HG03045 (cell line): ENCODE measurements around the gene ATXN3L.

Experiments
- ATAC-seq: cut with Tn5 transposase; IDR thresholded peaks from one replicate; pipeline ENCODE4 v1.9.1; 2021; ENCODE audit warnings: mild to moderate bottlenecking, moderate library complexity; ENCODE audit not compliant: unreplicated experiment

Gene ATXN3L

GRCh38 chrX:13319953-13320352 lies at the start of gene ATXN3L:
ATXN3L (minus strand) TSS chrX:13320053; CDS start chrX:13319934, 119 bp downstream.
- no peak for ATAC-seq

DNA sequence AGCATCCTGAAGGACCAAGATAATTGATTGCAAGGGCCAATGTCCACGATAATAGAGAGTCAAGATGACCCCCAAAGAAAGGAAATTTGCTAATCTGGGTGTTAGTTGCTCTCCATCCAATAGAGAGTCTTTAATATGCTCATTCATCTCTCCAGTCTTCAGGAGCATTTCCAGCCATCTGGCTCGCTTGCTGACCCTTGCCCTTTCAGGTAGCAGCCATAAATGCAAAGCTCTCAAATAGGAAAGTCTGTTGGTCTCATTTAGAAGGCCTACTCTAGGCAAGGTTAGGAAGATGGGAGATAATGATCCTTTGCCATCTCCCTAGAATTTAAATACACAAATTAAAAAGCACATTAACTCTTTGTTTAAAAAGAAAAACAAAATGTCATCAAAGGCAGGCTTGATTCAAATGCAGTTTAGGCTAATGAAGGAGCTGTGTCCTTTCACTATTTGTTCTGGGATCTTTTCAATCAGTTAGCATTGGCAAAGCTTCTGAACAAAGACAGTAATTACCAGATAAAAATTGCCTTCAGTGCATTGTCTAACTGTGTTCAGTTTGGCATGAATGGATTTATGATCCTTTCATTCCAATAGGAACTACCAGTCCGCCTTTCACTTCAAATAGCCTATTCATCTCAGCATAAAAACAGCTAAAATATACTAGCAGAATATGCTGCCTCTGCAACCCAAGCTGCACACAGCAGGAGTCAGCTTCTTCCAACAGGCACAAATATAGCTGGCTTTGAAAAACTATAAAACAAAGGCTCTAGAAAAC lies 49.6 kb upstream of the ATXN3L start:
- no peak for ATAC-seq

- ATAC-seq: no peak
These were observed 48.1 kb upstream of the ATXN3L start for GRCh38 chrX:13367950-13368349.

- no peak for ATAC-seq
These were observed 46.8 kb upstream of the ATXN3L start for GRCh38 chrX:13366698-13367097.

DNA sequence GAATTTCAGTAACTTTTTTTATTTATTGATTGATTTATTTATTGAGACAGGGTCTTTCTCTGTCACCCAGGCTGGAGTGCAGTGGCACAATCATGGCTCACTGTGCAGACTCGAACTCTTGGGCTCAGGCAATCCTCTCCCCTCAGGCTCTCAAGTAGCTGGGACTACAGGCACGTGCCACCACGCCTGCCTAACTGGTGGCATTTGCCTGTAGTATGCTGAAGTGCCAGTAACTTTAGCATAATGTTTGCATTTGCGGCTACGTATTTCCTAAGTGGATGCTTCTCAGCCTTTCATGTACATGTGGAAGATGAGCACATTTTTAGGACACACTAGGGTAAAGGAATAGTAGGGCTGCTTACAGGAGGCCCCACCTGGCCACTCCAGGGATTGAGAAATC lies 45.3 kb upstream of the ATXN3L start:
- no peak for ATAC-seq

DNA sequence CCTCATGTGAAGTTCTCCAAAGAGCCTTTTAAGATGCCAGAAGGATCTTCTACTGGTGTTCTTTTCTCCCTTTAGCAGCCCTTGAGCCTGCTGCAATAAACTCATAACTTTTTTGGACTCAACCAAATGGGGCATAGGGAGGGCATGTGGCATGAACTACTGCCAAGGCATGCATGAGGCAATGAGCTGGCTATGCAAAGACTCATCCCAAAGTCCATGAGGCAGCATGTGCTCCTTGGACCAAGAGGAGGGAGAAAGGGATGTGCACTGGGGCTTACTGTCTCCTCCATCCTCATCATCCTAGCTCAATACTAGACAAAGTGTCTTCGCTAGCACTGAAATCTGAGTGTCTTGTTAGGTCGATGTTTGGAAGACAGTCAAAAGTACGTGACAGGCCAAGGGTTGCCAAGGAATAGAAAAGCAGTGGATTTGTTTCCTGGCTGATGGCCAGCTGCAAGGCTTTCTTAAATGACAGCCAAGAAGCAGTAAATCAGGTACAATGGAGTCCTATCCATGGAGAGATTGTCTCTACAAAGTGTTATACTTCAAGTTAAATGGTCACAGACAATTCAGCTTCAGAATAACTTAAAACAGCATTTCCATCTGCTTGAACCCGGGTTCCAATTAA lies 44.5 kb upstream of the ATXN3L start:
- ATAC-seq: no peak

DNA sequence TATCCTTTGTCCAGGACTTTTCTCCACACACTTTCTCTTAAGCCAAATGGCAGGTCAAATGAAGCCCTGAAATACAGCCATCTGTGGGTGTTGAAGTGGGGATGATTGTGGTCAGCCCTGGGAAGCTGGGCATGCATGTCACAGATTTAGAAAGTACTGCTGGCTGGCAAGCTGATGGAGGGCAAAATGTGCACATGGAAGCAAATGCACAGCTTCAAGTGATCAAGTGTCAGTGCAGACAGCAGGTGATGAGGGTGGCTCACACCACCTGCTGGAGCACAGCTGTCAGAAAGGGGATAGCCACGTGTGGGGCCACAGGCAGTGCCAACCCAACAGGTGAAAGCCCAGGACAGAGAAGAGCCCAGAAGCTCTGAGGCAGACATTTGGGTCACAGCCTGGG lies 40.3 kb upstream of the ATXN3L start:
- no peak for ATAC-seq

DNA sequence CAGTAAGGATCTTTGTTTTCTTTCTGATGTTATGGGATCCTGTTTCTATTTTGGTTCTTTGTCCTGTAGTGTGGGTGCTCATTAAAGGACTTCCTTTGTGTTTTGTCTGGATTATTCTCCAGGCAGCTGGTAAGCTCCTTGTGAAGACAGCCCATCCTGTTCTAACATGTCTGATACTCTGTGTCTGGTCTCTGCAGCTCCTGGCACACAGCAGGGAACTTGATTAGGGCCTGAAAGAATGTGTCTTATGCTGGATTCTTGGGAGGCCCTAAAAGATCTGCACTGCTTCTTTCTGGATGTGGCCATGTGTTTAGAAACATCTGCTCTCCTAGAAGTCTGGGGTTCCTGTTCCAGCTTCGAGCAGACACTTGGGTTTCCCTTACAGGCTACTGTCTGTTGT lies 38.1 kb upstream of the ATXN3L start:
- ATAC-seq: no peak

GRCh38 chrX:13346646-13347045 lies 26.8 kb upstream of the ATXN3L start:
- no peak for ATAC-seq

DNA sequence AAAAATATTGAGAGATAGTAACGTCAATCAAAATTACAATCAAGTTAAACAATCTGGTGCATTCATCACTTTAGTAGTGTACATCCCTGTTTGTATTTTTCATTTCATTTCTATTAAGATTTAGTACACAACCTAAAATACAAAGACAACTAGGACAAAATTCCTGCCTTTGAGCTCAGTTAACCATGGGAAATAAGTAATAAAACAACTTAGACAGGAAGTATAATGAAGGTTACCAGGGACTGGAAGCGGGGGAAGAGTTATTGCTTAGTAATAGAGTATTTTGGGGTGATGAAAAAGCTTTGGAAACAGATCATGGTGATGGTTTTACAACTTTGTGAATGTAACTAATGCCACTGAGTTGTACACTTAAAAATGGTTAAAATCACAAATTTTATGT lies 25.6 kb upstream of the ATXN3L start:
- ATAC-seq: no peak

DNA sequence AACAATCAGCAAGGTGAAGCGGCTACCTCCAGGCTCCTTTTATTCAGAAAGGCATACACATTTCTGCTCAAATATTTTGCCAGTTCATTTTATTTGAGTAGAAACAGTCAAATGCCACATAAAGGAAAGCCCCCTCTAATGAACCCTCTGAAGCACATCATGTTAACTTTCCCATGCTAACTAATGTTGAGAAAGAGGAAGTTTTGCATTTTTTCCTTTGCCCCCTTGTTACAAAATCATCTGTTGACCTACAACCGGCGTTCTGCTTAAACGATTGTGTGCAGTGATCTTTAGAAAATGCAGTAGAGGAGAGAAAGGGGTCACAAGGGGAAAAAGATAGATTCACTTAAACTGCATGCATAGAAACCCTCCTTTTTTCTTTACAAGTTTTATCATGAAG lies 25.2 kb upstream of the ATXN3L start:
- no peak for ATAC-seq

DNA sequence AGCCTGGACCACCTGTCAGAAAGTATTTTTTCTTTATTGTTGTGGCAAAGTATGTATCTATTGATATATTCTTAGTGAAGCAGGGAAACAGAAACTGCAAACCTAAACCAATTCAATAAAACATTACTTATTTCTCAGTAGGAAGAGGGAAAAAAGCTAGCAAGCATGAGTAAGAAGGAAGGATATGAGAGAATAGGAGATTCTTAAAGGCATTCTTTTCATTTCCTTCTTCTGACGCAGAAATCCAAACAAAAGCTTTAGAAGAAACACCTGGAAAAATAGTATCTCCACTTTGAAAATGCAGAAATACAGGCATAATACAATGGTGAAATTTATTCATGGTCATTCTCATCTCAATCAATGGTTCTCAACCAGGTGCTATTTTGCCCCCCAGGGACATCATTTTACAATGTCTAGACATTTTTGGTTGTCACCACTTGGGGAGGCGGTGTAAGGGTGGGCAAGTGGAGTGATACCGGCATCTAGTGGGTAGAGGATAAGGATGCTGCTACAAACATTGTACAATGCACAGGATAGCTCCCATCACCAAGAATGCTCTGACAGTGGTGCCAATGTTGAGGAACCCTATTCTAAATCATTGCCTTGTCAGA lies 21.7 kb upstream of the ATXN3L start:
- ATAC-seq: no peak

DNA sequence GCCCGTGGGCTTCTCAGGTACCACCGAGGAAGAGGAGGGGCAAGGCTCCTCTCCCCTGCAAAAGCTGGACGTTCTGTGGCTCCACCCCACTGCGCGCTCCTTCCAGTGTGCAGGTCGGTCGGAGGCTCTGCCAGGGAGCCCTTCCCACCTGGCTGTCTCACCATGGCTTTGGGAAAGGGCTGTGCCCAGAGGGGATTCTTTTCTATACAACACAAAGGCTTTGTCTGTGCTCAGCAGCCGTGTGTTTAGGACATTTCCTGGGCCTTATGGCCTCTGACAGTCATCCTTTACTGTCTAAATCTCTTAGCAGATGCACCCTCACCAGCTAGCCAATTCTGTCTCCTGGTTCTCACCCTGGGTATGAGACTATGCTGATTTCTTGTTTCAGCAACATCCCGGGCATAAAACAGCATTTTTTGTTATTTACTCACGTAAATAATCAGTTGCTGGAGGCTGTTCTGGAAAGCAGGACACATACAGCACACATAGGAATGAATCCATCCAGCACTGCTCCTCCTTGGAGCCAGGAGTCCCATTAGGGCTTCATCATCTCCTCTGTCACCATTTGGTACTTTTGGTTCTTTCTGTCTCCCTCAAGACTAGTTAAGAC lies 20.4 kb upstream of the ATXN3L start:
- no peak for ATAC-seq

- no peak for ATAC-seq
These were observed 19.8 kb upstream of the ATXN3L start for GRCh38 chrX:13339607-13340006.

GRCh38 chrX:13338996-13339515 lies 19.2 kb upstream of the ATXN3L start:
- ATAC-seq: no peak

- no peak for ATAC-seq
These were observed 14.6 kb upstream of the ATXN3L start for GRCh38 chrX:13334491-13334890.

GRCh38 chrX:13330446-13330845 lies 10.6 kb upstream of the ATXN3L start:
- no peak for ATAC-seq

- no peak for ATAC-seq
These were observed 7.8 kb upstream of the ATXN3L start for GRCh38 chrX:13327666-13328065.

- ATAC-seq: no peak
These were observed 3.4 kb upstream of the ATXN3L start for GRCh38 chrX:13323241-13323640.

DNA sequence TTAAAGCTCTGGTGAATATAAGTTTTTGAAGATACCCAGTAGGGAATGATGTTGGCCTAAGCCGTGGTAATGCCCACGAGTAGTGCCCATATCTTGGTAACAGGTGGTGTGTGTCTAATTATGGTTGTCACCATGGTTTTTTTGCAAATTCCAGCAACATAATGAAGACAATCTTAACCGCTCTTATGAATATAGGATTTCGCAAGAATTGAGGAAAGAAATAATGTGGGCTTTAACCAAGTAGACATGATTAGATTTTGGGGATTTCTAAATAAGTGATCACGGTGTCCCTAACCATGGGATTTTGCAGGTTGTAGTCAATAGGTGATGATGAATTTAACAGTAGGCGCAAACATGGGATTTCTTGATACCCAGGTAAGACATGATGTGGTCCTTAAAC lies 2.5 kb downstream of the ATXN3L start:
- ATAC-seq: no peak

GRCh38 chrX:13311560-13311959 lies 8.3 kb downstream of the ATXN3L start:
- ATAC-seq: no peak

DNA sequence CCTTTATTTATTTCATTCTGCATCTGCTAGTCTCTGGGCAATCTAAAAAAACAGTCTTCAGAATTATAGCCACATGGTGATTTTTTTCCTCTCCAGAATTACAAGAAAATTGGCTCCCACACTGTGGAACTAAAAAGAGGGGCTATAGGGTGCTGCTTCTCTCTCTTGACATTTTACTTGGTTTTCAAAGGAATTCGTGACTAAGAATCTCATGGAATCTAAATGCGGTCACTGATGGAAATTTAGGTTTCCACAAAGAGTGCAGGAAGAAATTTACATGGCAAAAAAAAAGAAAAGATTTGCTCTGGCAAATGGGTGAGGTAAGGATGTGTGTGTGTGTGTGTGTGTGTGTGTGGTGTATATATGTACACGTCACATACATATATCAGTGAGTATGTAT lies 10.2 kb downstream of the ATXN3L start:
- no peak for ATAC-seq
